HL-60 (cell line): Measurements from ENCODE around the gene PEX6.

ENCODE experiments used
- CTCF ChIP-seq: IDR thresholded peaks from one replicate; pipeline ENCODE4 v1.5.1; 2011; ENCODE audit warnings: low read length, control low read depth, inconsistent platforms; ENCODE audit not compliant: insufficient read depth
- POLR2AphosphoS5 ChIP-seq: IDR thresholded peaks from 2 replicates; pipeline ENCODE4 v1.6.1; 2012; ENCODE audit warnings: low read depth
- REST ChIP-seq: IDR thresholded peaks from 2 replicates; pipeline ENCODE4 v1.6.1; 2012; ENCODE audit warnings: low read depth; ENCODE audit not compliant: insufficient replicate concordance

DNA sequence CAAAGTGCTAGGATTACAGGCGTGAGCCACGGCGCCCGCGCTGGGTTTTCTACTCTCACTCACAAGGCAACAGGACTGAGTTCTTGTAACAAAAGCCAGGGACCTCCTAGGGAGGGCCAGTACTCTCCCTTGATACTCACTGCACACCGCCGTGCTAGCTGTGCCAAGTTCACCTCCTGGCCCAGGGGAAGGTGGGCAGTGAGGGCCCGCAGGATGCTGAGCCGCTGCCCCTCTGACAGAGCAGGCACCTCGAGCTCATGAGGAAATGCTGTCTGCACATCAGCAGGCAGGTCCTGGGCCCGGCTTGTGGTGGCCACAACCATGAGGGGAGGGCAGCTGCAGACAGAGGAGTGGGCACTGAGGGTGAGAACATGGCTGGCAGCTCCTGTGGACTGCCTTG is 11.8 kb downstream of the PEX6 start:
- TF ChIP-seq CTCF: no peak
- TF ChIP-seq POLR2AphosphoS5: no peak
- no peak for TF ChIP-seq REST
